Fibroblast of lung (primary cell): ENCODE data around the gene SLC6A17. TPM values are rescaled to one million over a fixed set of nuclear protein-coding genes. Genes with fewer than 3 reads are reported as not detected.

Experiments
- DNase-seq, 2 donors: peaks; one replicate each; pipeline versions ENCODE4 v3.0.0 to v3.0.0-alpha.2; 2010; ENCODE audit warnings: low read depth in 2 of 2
- H2AFZ ChIP-seq: 2 replicates; pipeline ENCODE4 v1.5.1; 2012; ENCODE audit warnings: low read length, control low read depth, inconsistent platforms
- H3K27ac ChIP-seq: 2 replicates; pipeline ENCODE4 v1.5.1; 2011; ENCODE audit warnings: low read length, control low read depth; ENCODE audit not compliant: insufficient read depth
- H3K27me3 ChIP-seq: 2 replicates; pipeline ENCODE4 v1.5.1; 2011; ENCODE audit warnings: mild to moderate bottlenecking, low read length; ENCODE audit not compliant: control insufficient read depth, insufficient read depth
- H3K36me3 ChIP-seq: 2 replicates; pipeline ENCODE4 v1.5.1; 2011; ENCODE audit warnings: low read length; ENCODE audit not compliant: control insufficient read depth, insufficient read depth
- H3K4me1 ChIP-seq: 2 replicates; pipeline ENCODE4 v1.5.1; 2011; ENCODE audit warnings: low read length; ENCODE audit not compliant: control insufficient read depth, insufficient read depth; ENCODE audit errors: extremely low read depth
- H3K4me2 ChIP-seq: 2 replicates; pipeline ENCODE4 v1.5.1; 2011; ENCODE audit warnings: low read length, control low read depth; ENCODE audit not compliant: insufficient read depth; ENCODE audit errors: extremely low read depth
- H3K4me3 ChIP-seq, 4 experiments: fragments of 200-600 bp in 1 of 4; sonication (generic) in 1 of 4; replicated peaks in 1 of 4; 2 replicates each; pipeline ENCODE4 v1.5.1; 2011 to 2016; ENCODE audit warnings: low read length in 4 of 4, low read depth in 3 of 4, mild to moderate bottlenecking in 3 of 4, control low read depth in 2 of 4, inconsistent platforms in 1 of 4, mixed read lengths in 1 of 4; ENCODE audit not compliant: insufficient read depth in 1 of 4; ENCODE audit errors: control extremely low read depth in 1 of 4
- H3K79me2 ChIP-seq: 2 replicates; pipeline ENCODE4 v1.5.1; 2012; ENCODE audit warnings: mild to moderate bottlenecking, low read length, inconsistent platforms; ENCODE audit not compliant: control insufficient read depth, insufficient read depth
- H3K9ac ChIP-seq: 2 replicates; pipeline ENCODE4 v1.5.1; 2011; ENCODE audit warnings: mild to moderate bottlenecking, low read length, control low read depth; ENCODE audit not compliant: insufficient read depth
- H3K9me3 ChIP-seq: 2 replicates; pipeline ENCODE4 v1.5.1; 2012; ENCODE audit warnings: low read depth, low read length; ENCODE audit not compliant: control insufficient read depth, insufficient read depth
- H4K20me1 ChIP-seq: 2 replicates; pipeline ENCODE4 v1.5.1; 2011; ENCODE audit warnings: low read length; ENCODE audit not compliant: control insufficient read depth, insufficient read depth; ENCODE audit errors: extremely low read depth
- EZH2 ChIP-seq: IDR thresholded peaks from 2 replicates; pipeline ENCODE4 v1.5.1; 2012; ENCODE audit warnings: low read length, control low read depth, mild to moderate bottlenecking; ENCODE audit errors: missing control alignments
- polyA plus RNA-seq, 2 donors: library from polyadenylated mRNA; depleted of rRNA in 1 of 2; stranded (reverse) in 1 of 2; unstranded in 1 of 2; fragments of >200 nt; gene quantifications; 2 replicates each; pipeline ENCODE4 v1.2.1, GENCODE V29; 2011 to 2012; ENCODE audit warnings: missing spikeins in 1 of 2
- total RNA-seq: library from RNA; depleted of rRNA; stranded (reverse); fragments of >200 nt; gene quantifications from 2 replicates; pipeline ENCODE4 v1.2.1, GENCODE V29; 2014
- TF ChIP-seq, protein P1 (sequence below), 2 donors: IDR thresholded peaks in 1 of 2; conservative IDR thresholded peaks in 1 of 2; 1 replicate in 1 of 2; 2 replicates in 1 of 2; pipeline ENCODE4 v1.5.1; 2011 to 2012; ENCODE audit warnings: low read length in 2 of 2, control low read depth in 1 of 2, inconsistent platforms in 1 of 2, low read depth in 1 of 2, mild to moderate bottlenecking in 1 of 2

The SLC6A17 gene
- total and polyA plus RNA-seq, 2 donors (not counting 1 experiment from before 2014, with no cell fraction given) = under 0.01 to 0.14 TPM

DNA sequence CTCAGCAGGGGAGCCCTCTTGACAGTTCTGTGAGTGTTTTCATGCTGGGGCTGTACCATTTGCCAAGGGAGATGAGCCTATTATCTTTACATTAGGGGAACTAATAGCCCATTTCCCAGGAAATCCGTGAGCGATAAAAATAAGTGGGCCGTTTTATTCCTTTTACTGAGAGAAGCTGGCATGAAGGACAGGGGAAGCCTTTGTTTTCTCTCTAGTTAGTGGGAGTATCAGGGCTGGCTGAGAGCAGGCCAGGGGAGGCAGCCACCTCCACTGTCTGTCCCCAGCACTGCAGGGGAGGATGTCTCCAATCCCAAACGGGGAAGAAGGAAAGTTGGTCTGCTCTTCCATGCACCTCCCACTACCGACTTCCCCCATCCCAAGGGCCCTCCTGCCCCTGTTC, 35.5 kb upstream of the SLC6A17 start:
- Histone ChIP-seq H3K27me3 (peaks cover 33% of the 10 kb centered on the region), H2AFZ (no peak overlapping the region), H3K79me2 (no peaks in the 10 kb centered on the region), H3K4me3 (no peak overlapping the region), H3K4me1 (no peaks in the 10 kb centered on the region), H3K9me3 (no peaks in the 10 kb centered on the region), H3K27ac (no peak overlapping the region), H3K36me3 (no peaks in the 10 kb centered on the region), H4K20me1 (no peaks in the 10 kb centered on the region), H3K9ac (no peak overlapping the region), H3K4me2 (no peak overlapping the region)
- DNase-seq = no peak
- TF ChIP-seq EZH2 = no peak
- TF ChIP-seq, protein P1, sequence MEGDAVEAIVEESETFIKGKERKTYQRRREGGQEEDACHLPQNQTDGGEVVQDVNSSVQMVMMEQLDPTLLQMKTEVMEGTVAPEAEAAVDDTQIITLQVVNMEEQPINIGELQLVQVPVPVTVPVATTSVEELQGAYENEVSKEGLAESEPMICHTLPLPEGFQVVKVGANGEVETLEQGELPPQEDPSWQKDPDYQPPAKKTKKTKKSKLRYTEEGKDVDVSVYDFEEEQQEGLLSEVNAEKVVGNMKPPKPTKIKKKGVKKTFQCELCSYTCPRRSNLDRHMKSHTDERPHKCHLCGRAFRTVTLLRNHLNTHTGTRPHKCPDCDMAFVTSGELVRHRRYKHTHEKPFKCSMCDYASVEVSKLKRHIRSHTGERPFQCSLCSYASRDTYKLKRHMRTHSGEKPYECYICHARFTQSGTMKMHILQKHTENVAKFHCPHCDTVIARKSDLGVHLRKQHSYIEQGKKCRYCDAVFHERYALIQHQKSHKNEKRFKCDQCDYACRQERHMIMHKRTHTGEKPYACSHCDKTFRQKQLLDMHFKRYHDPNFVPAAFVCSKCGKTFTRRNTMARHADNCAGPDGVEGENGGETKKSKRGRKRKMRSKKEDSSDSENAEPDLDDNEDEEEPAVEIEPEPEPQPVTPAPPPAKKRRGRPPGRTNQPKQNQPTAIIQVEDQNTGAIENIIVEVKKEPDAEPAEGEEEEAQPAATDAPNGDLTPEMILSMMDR (conservative IDR thresholded peaks at IDR 0.05 in 1 of 2, IDR thresholded peaks at IDR 0.05 in 1 of 2; ENCODE audit: low read depth in 1 of 2, low read length in 2 of 2) = no peak

DNA sequence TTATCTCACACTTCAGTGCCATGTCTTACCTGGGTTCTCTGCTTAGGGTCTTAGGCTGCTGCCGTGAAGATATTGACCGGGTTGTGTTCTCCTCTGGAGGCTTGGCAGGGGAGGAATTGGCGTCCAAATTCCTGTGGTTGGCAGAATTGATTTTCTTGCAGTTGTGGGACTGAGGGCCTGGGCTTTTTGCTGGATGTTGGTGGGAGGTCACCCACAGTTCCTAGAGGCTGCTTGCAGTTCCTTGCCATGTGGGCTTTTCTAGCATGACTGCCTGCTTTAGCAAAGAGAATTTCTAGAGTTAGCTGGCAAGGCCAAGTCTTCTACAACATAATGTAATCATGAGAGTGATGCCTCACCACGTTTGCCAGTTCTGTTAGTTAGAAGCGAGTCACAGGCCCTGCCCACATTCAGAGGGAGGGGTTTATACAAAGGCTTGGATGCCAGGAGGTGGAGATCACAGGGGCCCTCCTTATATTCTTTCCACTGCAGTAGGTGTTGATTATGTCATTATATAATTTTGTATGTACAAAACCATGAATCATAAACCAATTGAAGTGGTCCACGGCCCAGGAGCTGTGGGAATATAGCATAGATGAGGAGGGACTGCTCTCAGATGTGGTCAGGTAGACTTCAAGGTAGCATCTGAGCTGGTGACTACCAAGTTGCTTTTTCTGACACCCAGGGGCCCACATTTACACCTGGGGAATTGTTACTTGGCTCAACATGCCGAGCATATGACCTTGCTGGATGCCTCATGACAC, 31.5 kb upstream of the SLC6A17 start:
- Histone ChIP-seq H3K27ac (no peak overlapping the region), H2AFZ (no peak overlapping the region), H3K36me3 (no peaks in the 10 kb centered on the region), H3K4me1 (no peaks in the 10 kb centered on the region), H3K9me3 (no peaks in the 10 kb centered on the region), H3K4me2 (no peak overlapping the region), H3K4me3 (no peak overlapping the region), H3K79me2 (no peaks in the 10 kb centered on the region), H3K27me3 (peaks cover 16% of the 10 kb centered on the region), H3K9ac (no peak overlapping the region), H4K20me1 (no peaks in the 10 kb centered on the region)
- DNase-seq = peak in 1 of 2 donors; percentile 3
- TF ChIP-seq, protein P1 (conservative IDR thresholded peaks at IDR 0.05 in 1 of 2, IDR thresholded peaks at IDR 0.05 in 1 of 2; ENCODE audit: low read depth in 1 of 2, low read length in 2 of 2) = no peak
- no peak for TF ChIP-seq EZH2

DNA sequence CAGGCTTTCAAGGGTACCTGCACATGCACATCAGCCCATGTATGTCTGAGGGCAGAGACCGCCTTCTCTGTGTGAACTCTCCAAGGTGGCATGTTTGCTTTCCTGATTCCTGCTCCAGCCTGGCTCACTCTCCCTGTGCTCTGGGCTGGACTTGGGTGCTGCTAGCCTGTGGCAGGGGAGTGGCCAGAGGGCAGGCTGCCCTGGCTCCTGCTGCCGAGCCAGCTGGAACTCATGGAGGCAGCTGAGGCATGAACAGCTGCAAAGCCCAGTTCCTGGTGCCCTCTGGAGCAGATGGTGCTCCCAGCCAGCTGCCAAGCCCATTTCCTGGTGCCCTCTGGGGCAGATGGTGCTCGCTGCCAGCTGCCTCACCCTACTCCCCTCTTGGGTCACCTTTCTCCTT, 30.5 kb upstream of the SLC6A17 start:
- Histone ChIP-seq H3K27ac (no peak overlapping the region), H3K9ac (no peak overlapping the region), H3K4me1 (no peaks in the 10 kb centered on the region), H3K4me3 (no peak overlapping the region), H2AFZ (no peak overlapping the region), H3K27me3 (peaks cover 13% of the 10 kb centered on the region), H3K36me3 (no peaks in the 10 kb centered on the region), H3K4me2 (no peak overlapping the region), H4K20me1 (no peaks in the 10 kb centered on the region), H3K9me3 (no peaks in the 10 kb centered on the region), H3K79me2 (no peaks in the 10 kb centered on the region)
- TF ChIP-seq EZH2 = no peak
- TF ChIP-seq, protein P1 (conservative IDR thresholded peaks at IDR 0.05 in 1 of 2, IDR thresholded peaks at IDR 0.05 in 1 of 2; ENCODE audit: low read depth in 1 of 2, low read length in 2 of 2) = no peak
- no peak for DNase-seq
